SJCRH30 (cell line): ENCODE measurements around the gene UBE2E1. TPM values are rescaled to one million over a fixed set of nuclear protein-coding genes. Genes with fewer than 3 reads are reported as not detected.
"Not testable (repeated sequence)": the region's sequence is repeated elsewhere in the genome, so short reads cannot be mapped to it uniquely, and the experiment has no call there.

Source experiments
- DNase-seq, 2 experiments: peaks; one replicate each; pipeline ENCODE4 v3.0.0-alpha.2; 2015 to 2020
- H3K27ac ChIP-seq: fragments of 250-450 bp; sonication (Bioruptor Pico); 2 replicates; pipeline ENCODE4 v1.5.1; 2020; ENCODE audit warnings: mild to moderate bottlenecking, moderate library complexity
- H3K27me3 ChIP-seq: fragments of 250-450 bp; sonication (Bioruptor Pico); 2 replicates; pipeline ENCODE4 v1.5.1; 2020; ENCODE audit warnings: mild to moderate bottlenecking, moderate library complexity
- H3K36me3 ChIP-seq: fragments of 250-450 bp; sonication (Bioruptor Pico); 2 replicates; pipeline ENCODE4 v1.5.1; 2020; ENCODE audit warnings: mild to moderate bottlenecking, moderate library complexity
- H3K4me1 ChIP-seq: fragments of 250-450 bp; sonication (Bioruptor Pico); 2 replicates; pipeline ENCODE4 v1.5.1; 2020; ENCODE audit warnings: mild to moderate bottlenecking, moderate library complexity
- H3K4me3 ChIP-seq: fragments of 250-450 bp; sonication (Bioruptor Pico); 2 replicates; pipeline ENCODE4 v1.5.1; 2020; ENCODE audit warnings: mild to moderate bottlenecking, moderate library complexity
- H3K9me3 ChIP-seq: fragments of 250-450 bp; sonication (Bioruptor Pico); replicated peaks from 2 replicates; pipeline ENCODE4 v1.5.1; 2020; ENCODE audit warnings: mild to moderate bottlenecking, moderate library complexity
- total RNA-seq: library from RNA; depleted of rRNA; stranded (reverse); fragments of >200 nt; shearing (Covaris generic); gene quantifications from 2 replicates; pipeline ENCODE4 v1.2.3, GENCODE V29; 2014

The UBE2E1 gene
- total RNA-seq, 1 experiment from 2014 or later = 182 TPM

GRCh38 chr3:23836536-23837230 lies 30.9 kb downstream of the UBE2E1 start:
- Histone ChIP-seq H3K27me3 (no peaks in the 10 kb centered on the region), H3K4me3 (no peak overlapping the region), H3K27ac (no peak overlapping the region), H3K4me1 (no peaks in the 10 kb centered on the region), H3K36me3 (peaks cover 4% of the 10 kb centered on the region; the same call in 1 of the 2 replicates), H3K9me3 (no peaks in the 10 kb centered on the region)
- DNase-seq = no peak

DNA sequence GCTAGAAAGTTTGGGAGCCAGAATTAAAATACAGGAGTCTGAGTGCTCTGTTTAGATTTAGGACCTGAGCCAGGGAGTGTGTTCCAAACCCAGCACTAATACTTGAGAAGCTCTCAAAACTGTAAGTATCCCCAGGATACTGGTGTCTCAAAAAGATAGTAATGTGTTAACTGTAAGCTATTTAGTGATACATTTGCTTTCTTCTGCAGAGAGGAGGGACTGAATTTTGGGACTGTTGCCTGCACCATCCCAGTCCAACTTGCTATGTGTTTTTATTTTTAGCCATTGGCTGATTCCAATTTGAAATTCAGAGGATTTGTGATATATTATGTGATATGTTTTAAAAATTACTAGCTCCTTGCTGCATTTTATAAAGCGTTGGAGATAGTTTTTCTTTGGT lies 31.5 kb downstream of the UBE2E1 start:
- no peak for DNase-seq
- Histone ChIP-seq H3K4me1 (no peaks in the 10 kb centered on the region), H3K4me3 (no peak overlapping the region), H3K27ac (no peak overlapping the region), H3K27me3 (no peaks in the 10 kb centered on the region), H3K36me3 (peaks cover 4% of the 10 kb centered on the region; the same call in 1 of the 2 replicates), H3K9me3 (no peaks in the 10 kb centered on the region)

DNA sequence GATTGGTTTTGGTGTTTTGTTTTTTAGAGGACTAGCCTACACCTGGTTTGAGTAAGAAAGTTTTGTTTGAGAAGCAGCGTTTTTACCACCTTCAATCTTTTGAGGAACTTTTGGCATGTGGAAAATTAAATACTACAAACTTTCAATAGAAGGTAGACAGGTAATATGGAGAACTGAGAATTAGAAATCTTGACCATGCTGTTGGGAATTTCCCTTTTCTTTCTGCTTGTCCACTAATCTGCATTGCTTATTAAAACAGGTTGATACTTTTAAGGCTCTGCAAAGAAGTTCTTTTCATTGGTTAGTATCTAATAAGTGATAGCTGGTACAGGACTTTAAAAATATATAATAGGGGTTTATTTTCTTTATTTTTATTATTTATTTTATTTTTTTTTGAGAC lies 31.9 kb downstream of the UBE2E1 start:
- H3K36me3 ChIP-seq = peaks cover 4% of the 10 kb centered on the region; the same call in 1 of the 2 replicates
- no peaks in the 10 kb centered on the region for H3K27me3 ChIP-seq
- H3K9me3 ChIP-seq = 0 out of 2 replicates have a peak, but pooled peaks cover 4% of the 10 kb centered on the region
- no peak overlapping the region for H3K4me3 ChIP-seq
- no peak overlapping the region for H3K27ac ChIP-seq
- no peak for DNase-seq
- H3K4me1 ChIP-seq = no peaks in the 10 kb centered on the region

GRCh38 chr3:23840521-23840920 lies 34.8 kb downstream of the UBE2E1 start:
- H3K4me1 ChIP-seq = no peaks in the 10 kb centered on the region
- no peak overlapping the region for H3K27ac ChIP-seq
- H3K36me3 ChIP-seq = peaks cover 9% of the 10 kb centered on the region; the same call in 1 of the 2 replicates
- peaks cover 4% of the 10 kb centered on the region; the same call in 1 of the 2 replicates for H3K9me3 ChIP-seq
- DNase-seq = no peak
- H3K27me3 ChIP-seq = no peaks in the 10 kb centered on the region
- no peak overlapping the region for H3K4me3 ChIP-seq

GRCh38 chr3:23843869-23844268 lies 38.1 kb downstream of the UBE2E1 start:
- Histone ChIP-seq H3K4me3 (no peak overlapping the region), H3K9me3 (peaks cover 4% of the 10 kb centered on the region; the same call in 1 of the 2 replicates), H3K36me3 (peaks cover 9% of the 10 kb centered on the region; the same call in 1 of the 2 replicates), H3K4me1 (no peaks in the 10 kb centered on the region), H3K27ac (no peak overlapping the region), H3K27me3 (no peaks in the 10 kb centered on the region)
- DNase-seq = no peak

- Histone ChIP-seq H3K4me1 (no peaks in the 10 kb centered on the region), H3K4me3 (no peak overlapping the region), H3K27ac (no peak overlapping the region), H3K36me3 (peaks cover 11% of the 10 kb centered on the region; the same call in 1 of the 2 replicates), H3K27me3 (no peaks in the 10 kb centered on the region), H3K9me3 (peaks cover 12% of the 10 kb centered on the region; the same call in 1 of the 2 replicates)
- DNase-seq = no peak
Observed at GRCh38 chr3:23845326-23846216, 39.8 kb downstream of the UBE2E1 start.

DNA sequence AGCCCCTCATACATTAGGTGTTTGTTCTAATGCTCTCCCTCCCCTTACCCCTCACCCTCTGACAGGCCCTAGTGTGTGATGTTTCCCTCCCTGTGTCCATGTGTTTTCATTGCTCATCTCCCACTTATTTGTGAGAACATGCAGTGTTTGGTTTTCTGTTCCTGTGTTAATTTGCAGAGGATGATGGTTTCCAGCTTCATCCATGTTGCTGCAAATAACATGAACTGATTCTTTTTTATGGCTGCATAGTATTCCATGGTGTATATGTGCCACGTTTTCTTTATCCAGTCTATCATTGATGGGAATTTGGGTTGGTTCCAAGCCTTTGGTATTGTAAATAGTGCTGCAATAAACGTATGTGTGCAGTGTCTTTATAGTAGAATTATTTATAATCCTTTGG lies 43.7 kb downstream of the UBE2E1 start:
- H3K27ac ChIP-seq, H3K4me3 ChIP-seq, H3K4me1 ChIP-seq, H3K9me3 ChIP-seq, DNase-seq, H3K27me3 ChIP-seq: not testable (repeated sequence)
- peaks cover 13% of the 10 kb centered on the region; the same call in 1 of the 2 replicates for H3K36me3 ChIP-seq

- Histone ChIP-seq H3K36me3 (0 out of 2 replicates have a peak, but pooled peaks cover 9% of the 10 kb centered on the region), H3K4me1 (peaks cover 26% of the 10 kb centered on the region), H3K9me3 (no peaks in the 10 kb centered on the region), H3K4me3 (no peak overlapping the region), H3K27me3 (no peaks in the 10 kb centered on the region), H3K27ac (no peak overlapping the region)
- DNase-seq = peak in 1 of 2 experiments; percentile 53
Observed at GRCh38 chr3:23856286-23856685, 50.5 kb downstream of the UBE2E1 start.

DNA sequence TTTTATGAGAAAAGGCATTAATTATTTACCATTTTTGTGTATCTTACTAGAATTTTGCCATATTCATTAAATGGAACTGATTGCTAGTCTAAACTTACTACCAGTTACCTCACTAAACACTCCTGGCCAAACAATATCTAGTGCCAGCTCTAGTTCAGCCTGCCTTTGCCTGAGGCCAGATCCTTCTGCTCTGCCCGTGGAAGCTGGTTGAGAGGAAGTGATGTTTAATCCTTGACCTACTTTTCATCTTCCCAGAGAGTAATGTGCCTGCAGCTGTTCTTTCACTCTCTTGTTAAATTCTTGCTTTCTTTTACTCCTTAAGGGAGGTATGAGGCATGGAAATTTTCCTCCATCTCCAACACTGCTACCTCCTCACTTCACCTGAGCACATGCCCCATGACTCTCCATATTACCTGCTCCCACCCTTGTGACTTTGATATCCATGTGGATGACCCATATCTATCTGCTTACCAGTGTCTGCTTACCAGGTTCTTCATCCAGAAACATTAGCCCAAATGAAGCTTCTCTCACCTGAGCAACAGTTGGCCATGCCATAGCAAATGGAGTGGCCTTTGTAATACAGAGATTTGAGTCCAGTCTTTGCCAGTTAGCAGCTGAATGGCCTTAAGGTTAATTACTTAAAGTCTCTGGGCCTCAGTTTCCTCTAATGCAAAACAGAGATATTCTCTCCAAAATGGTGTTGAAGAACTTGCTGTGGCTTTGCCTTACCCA lies 53.4 kb downstream of the UBE2E1 start:
- H3K27me3 ChIP-seq = no peaks in the 10 kb centered on the region
- H3K9me3 ChIP-seq = no peaks in the 10 kb centered on the region
- peak; percentile 85 to 94 for DNase-seq
- H3K27ac ChIP-seq = no peak overlapping the region
- H3K4me3 ChIP-seq = no peak overlapping the region
- H3K36me3 ChIP-seq = no peaks in the 10 kb centered on the region
- H3K4me1 ChIP-seq = peaks cover 26% of the 10 kb centered on the region

DNA sequence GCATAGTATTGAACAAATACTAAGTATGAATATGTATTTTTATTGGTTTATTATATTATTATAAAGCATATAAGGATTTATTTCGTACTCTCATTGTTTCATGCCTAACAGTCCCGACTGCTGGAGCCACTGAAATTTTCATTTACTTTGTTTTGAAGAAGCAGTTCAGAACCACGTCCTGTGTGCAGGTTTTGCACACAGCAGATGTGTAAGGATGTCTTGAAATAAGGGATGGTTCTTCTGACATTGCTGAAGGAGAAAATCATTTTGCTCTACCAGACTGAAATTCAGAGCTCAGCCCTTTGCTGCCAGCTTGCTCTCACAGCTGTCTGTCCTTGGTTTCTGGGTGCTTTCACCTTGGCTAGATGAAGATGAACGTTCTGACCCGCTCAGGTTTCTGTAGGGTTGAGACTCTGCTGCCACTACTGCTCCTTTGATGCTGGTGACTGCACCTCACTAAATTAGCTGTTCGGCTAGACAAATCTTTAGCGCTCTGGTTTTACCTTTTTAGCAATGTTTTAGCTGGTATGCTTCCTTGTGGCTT lies 54.2 kb downstream of the UBE2E1 start:
- no peak for DNase-seq
- H3K4me3 ChIP-seq = no peak overlapping the region
- no peaks in the 10 kb centered on the region for H3K9me3 ChIP-seq

GRCh38 chr3:23861689-23862088 lies 55.9 kb downstream of the UBE2E1 start:
- H3K36me3 ChIP-seq = peaks cover 3% of the 10 kb centered on the region; the same call in 1 of the 2 replicates
- no peak for DNase-seq
- H3K27me3 ChIP-seq = no peaks in the 10 kb centered on the region
- H3K9me3 ChIP-seq = no peaks in the 10 kb centered on the region
- H3K4me1 ChIP-seq = peaks cover 35% of the 10 kb centered on the region
- no peak overlapping the region for H3K4me3 ChIP-seq
- H3K27ac ChIP-seq = no peak overlapping the region

More for the DNA sequence above, 54.2 kb downstream of the UBE2E1 start:
- Histone ChIP-seq H3K4me1 (peaks cover 26% of the 10 kb centered on the region), H3K27me3 (no peaks in the 10 kb centered on the region), H3K36me3 (peaks cover 3% of the 10 kb centered on the region; the same call in 1 of the 2 replicates), H3K27ac (no peak overlapping the region)

- Histone ChIP-seq H3K36me3 (peaks cover 3% of the 10 kb centered on the region; the same call in 1 of the 2 replicates), H3K4me3 (no peak overlapping the region), H3K27me3 (no peaks in the 10 kb centered on the region), H3K9me3 (no peaks in the 10 kb centered on the region), H3K4me1 (peaks cover 30% of the 10 kb centered on the region), H3K27ac (no peak overlapping the region)
- DNase-seq = no peak
Observed at GRCh38 chr3:23863060-23863459, 57.3 kb downstream of the UBE2E1 start.

- peaks cover 3% of the 10 kb centered on the region; the same call in 1 of the 2 replicates for H3K36me3 ChIP-seq
- H3K27me3 ChIP-seq = no peaks in the 10 kb centered on the region
Observed at GRCh38 chr3:23864931-23865330, 59.2 kb downstream of the UBE2E1 start.

More at GRCh38 chr3:23864931-23865330, 59.2 kb downstream of the UBE2E1 start:
- Histone ChIP-seq H3K4me3 (no peak overlapping the region), H3K4me1 (peaks cover 14% of the 10 kb centered on the region), H3K27ac (no peak overlapping the region), H3K9me3 (no peaks in the 10 kb centered on the region)
- DNase-seq = no peak
